Sigmoid colon (tissue), 4 donors: ENCODE data around the gene LMNTD2.

Experiments
- CTCF ChIP-seq, 4 experiments: fragments of 450-650 bp in 3 of 4; fragments of 200-600 bp in 1 of 4; IDR thresholded peaks; one replicate each; pipeline ENCODE4 v1.5.1; 2016 to 2019; ENCODE audit warnings: antibody characterized with exemption in 4 of 4, mild to moderate bottlenecking in 3 of 4, moderate library complexity in 2 of 4
- EP300 ChIP-seq, 4 donors: sonication (generic); formaldehyde crosslinking; IDR thresholded peaks; one replicate each; pipeline ENCODE4 v1.6.1; 2017; ENCODE audit warnings: antibody characterized with exemption in 4 of 4
- POLR2A ChIP-seq, 2 donors: fragments of 450-650 bp; IDR thresholded peaks; one replicate each; pipeline ENCODE4 v1.6.1; 2016; ENCODE audit warnings: antibody characterized with exemption in 2 of 2, mild to moderate bottlenecking in 2 of 2, moderate library complexity in 2 of 2
- POLR2AphosphoS5 ChIP-seq, 4 donors: sonication (generic); formaldehyde crosslinking; IDR thresholded peaks; one replicate each; pipeline ENCODE4 v1.6.1; 2017; ENCODE audit warnings: antibody characterized with exemption in 4 of 4

GRCh38 chr11:514606-515005 lies 45.9 kb downstream of the LMNTD2 start:
- TF ChIP-seq CTCF (IDR thresholded peaks at IDR 0.05), result no peak
- no peak for TF ChIP-seq EP300 (IDR thresholded peaks at IDR 0.05)
- no peak for TF ChIP-seq POLR2AphosphoS5 (IDR thresholded peaks at IDR 0.05)
- TF ChIP-seq POLR2A (IDR thresholded peaks at IDR 0.05), result no peak
